ENCODE measurements around the gene GALNT18.

GALNT18 gene

GRCh38 chr11:11349106-11349825 lies 272.5 kb downstream of the GALNT18 start:
- no peak for DNase-seq (ENCODE audit: low read depth)

GRCh38 chr11:11348303-11348702 lies 273.5 kb downstream of the GALNT18 start:
- DNase-seq (ENCODE audit: low read depth), result no peak

- no peak for DNase-seq (ENCODE audit: low read depth)
These were observed 274.2 kb downstream of the GALNT18 start for GRCh38 chr11:11347592-11347991.

- DNase-seq (ENCODE audit: low read depth), result no peak
These were observed 275.5 kb downstream of the GALNT18 start for GRCh38 chr11:11346303-11346702.

- no peak for DNase-seq (ENCODE audit: low read depth)
These were observed 276.7 kb downstream of the GALNT18 start for GRCh38 chr11:11345099-11345498.

- DNase-seq (ENCODE audit: low read depth), result no peak
These were observed 277.8 kb downstream of the GALNT18 start for GRCh38 chr11:11344045-11344444.

- DNase-seq (ENCODE audit: low read depth), result no peak
These were observed 283.5 kb downstream of the GALNT18 start for GRCh38 chr11:11338304-11338703.

GRCh38 chr11:11336664-11337063 lies 285.1 kb downstream of the GALNT18 start:
- no peak for DNase-seq (ENCODE audit: low read depth)

GRCh38 chr11:11335043-11335442 lies 286.8 kb downstream of the GALNT18 start:
- DNase-seq (ENCODE audit: low read depth), result no peak

GRCh38 chr11:11334607-11335006 lies 287.2 kb downstream of the GALNT18 start:
- no peak for DNase-seq (ENCODE audit: low read depth)

GRCh38 chr11:11332141-11332710 lies 289.6 kb downstream of the GALNT18 start:
- DNase-seq (ENCODE audit: low read depth), result no peak

- DNase-seq (ENCODE audit: low read depth), result no peak
These were observed 292.6 kb downstream of the GALNT18 start for GRCh38 chr11:11329062-11329806.

- DNase-seq (ENCODE audit: low read depth), result no peak
These were observed 297.7 kb downstream of the GALNT18 start for GRCh38 chr11:11324090-11324489.

GRCh38 chr11:11322101-11322500 lies 299.7 kb downstream of the GALNT18 start:
- DNase-seq (ENCODE audit: low read depth), result no peak

GRCh38 chr11:11320825-11321224 lies 301.0 kb downstream of the GALNT18 start:
- no peak for DNase-seq (ENCODE audit: low read depth)

GRCh38 chr11:11318961-11319360 lies 302.8 kb downstream of the GALNT18 start:
- DNase-seq (ENCODE audit: low read depth), result no peak

GRCh38 chr11:11318461-11318860 lies 303.3 kb downstream of the GALNT18 start:
- no peak for DNase-seq (ENCODE audit: low read depth)

GRCh38 chr11:11316651-11317230 lies 305.1 kb downstream of the GALNT18 start:
- no peak for DNase-seq (ENCODE audit: low read depth)

GRCh38 chr11:11313902-11314692 lies 307.7 kb downstream of the GALNT18 start:
- no peak for DNase-seq (ENCODE audit: low read depth)

- no peak for DNase-seq (ENCODE audit: low read depth)
These were observed 308.4 kb downstream of the GALNT18 start for GRCh38 chr11:11313426-11313825.

- no peak for DNase-seq (ENCODE audit: low read depth)
These were observed 309.1 kb downstream of the GALNT18 start for GRCh38 chr11:11312738-11313137.

- no peak for DNase-seq (ENCODE audit: low read depth)
These were observed 310.6 kb downstream of the GALNT18 start for GRCh38 chr11:11311169-11311568.
